AG09309 (cell line): Measurements from ENCODE around the gene RPL14.

Experiments
- DNase-seq: peaks from one replicate; pipeline ENCODE4 v3.0.0-alpha.2; 2010; ENCODE audit warnings: low read depth
- H3K4me3 ChIP-seq: 2 replicates; pipeline ENCODE4 v1.5.1; 2011; ENCODE audit warnings: mild to moderate bottlenecking, low read depth, low read length, moderate library complexity; ENCODE audit not compliant: control insufficient read depth
- CTCF ChIP-seq: IDR thresholded peaks from 2 replicates; pipeline ENCODE4 v1.5.1; 2011; ENCODE audit warnings: mild to moderate bottlenecking, low read depth, low read length, inconsistent platforms; ENCODE audit not compliant: insufficient read depth, control insufficient read depth; ENCODE audit errors: missing control alignments

RPL14 gene

GRCh38 chr3:40470701-40471100 lies 13.6 kb downstream of the RPL14 start:
- no peak for DNase-seq
- H3K4me3 ChIP-seq = no peak overlapping the region
- no peak for TF ChIP-seq CTCF

GRCh38 chr3:40476478-40477470 lies 19.6 kb downstream of the RPL14 start, which contains the start of gene ZNF619:
Gene ZNF619 (plus strand): TSS chr3:40477122. CDS start chr3:40477980, 858 bp downstream.
- no peak for TF ChIP-seq CTCF
- peak within 1 kb of the TSS; percentile 80 for H3K4me3 ChIP-seq
- DNase-seq = peak; percentile 25

- TF ChIP-seq CTCF = no peak
- no peak for DNase-seq
- H3K4me3 ChIP-seq = peak overlapping the region; percentile 80
These were observed 20.5 kb downstream of the RPL14 start for GRCh38 chr3:40477666-40478065.

GRCh38 chr3:40487172-40487571 lies 30.0 kb downstream of the RPL14 start:
- no peak for DNase-seq
- no peak overlapping the region for H3K4me3 ChIP-seq
- no peak for TF ChIP-seq CTCF

GRCh38 chr3:40490916-40491315 lies 33.8 kb downstream of the RPL14 start:
- TF ChIP-seq CTCF = no peak
- H3K4me3 ChIP-seq = no peak overlapping the region
- no peak for DNase-seq

GRCh38 chr3:40494698-40495097 lies 37.6 kb downstream of the RPL14 start:
- DNase-seq = no peak
- TF ChIP-seq CTCF = no peak
- H3K4me3 ChIP-seq = no peak overlapping the region

- no peak overlapping the region for H3K4me3 ChIP-seq
- TF ChIP-seq CTCF = no peak
- DNase-seq = no peak
These were observed 40.1 kb downstream of the RPL14 start for GRCh38 chr3:40497288-40497687.
